ENCODE data around the gene PMPCA. TPM values are rescaled to one million over a fixed set of nuclear protein-coding genes. Genes with fewer than 3 reads are reported as not detected.

The PMPCA gene
- total RNA-seq, 1 donor from 2014 or later: 94.4 TPM

GRCh38 chr9:136437430-136437829 is 27.0 kb downstream of the PMPCA start:
- no peak overlapping the region for H2AFZ ChIP-seq (ENCODE audit: low read depth, low read length)
- peak overlapping the region; percentile 98 for H3K4me2 ChIP-seq (ENCODE audit: low read length)
- no peak for TF ChIP-seq CTCF (IDR thresholded peaks at IDR 0.05; ENCODE audit: insufficient read depth, low read depth, low read length)
- no peak for TF ChIP-seq EZH2 (IDR thresholded peaks at IDR 0.05; ENCODE audit: insufficient read depth, low read length)
- Mint-ChIP-seq H3K4me1 (ENCODE audit: low read depth, unreplicated experiment) (peaks cover 24% of the 10 kb centered on the region), H3K27ac (ENCODE audit: unreplicated experiment) (peak overlapping the region; percentile 55), H3K36me3 (ENCODE audit: low read depth, unreplicated experiment) (peaks cover 8% of the 10 kb centered on the region), H3K27me3 (ENCODE audit: low read depth, unreplicated experiment) (no peaks in the 10 kb centered on the region), H3K9me3 (ENCODE audit: unreplicated experiment) (no peaks in the 10 kb centered on the region), H3K4me3 (ENCODE audit: unreplicated experiment) (peak overlapping the region; percentile 89)
- H3K9ac ChIP-seq (ENCODE audit: low read length): peak overlapping the region; percentile 88
- no peak for FAIRE-seq
- H3K27ac ChIP-seq (ENCODE audit: low read depth, low read length): no peak overlapping the region
- H3K4me3 ChIP-seq (ENCODE audit: insufficient read depth, low read depth, low read length): peak overlapping the region; percentile 69
- H3K79me2 ChIP-seq (ENCODE audit: insufficient read depth, low read length): peaks cover 68% of the 10 kb centered on the region
- H3K9me3 ChIP-seq (ENCODE audit: insufficient read depth, low read depth, low read length): no peaks in the 10 kb centered on the region
- H3K27me3 ChIP-seq (ENCODE audit: insufficient read depth, low read length): no peaks in the 10 kb centered on the region
- peak; percentile 30 for DNase-seq (ENCODE audit: low read depth)
- peaks cover 33% of the 10 kb centered on the region for H3K4me1 ChIP-seq (ENCODE audit: insufficient read depth, low read length)
- peaks cover 8% of the 10 kb centered on the region for H3K36me3 ChIP-seq (ENCODE audit: insufficient read depth, low read length)
- peaks cover 78% of the 10 kb centered on the region for H4K20me1 ChIP-seq (ENCODE audit: insufficient read depth, low read length)

- peaks cover 8% of the 10 kb centered on the region for H3K36me3 Mint-ChIP-seq (ENCODE audit: low read depth, unreplicated experiment)
- H3K36me3 ChIP-seq (ENCODE audit: insufficient read depth, low read length): peaks cover 11% of the 10 kb centered on the region
- no peaks in the 10 kb centered on the region for H3K9me3 Mint-ChIP-seq (ENCODE audit: unreplicated experiment)
- peak; percentile 30 for DNase-seq (ENCODE audit: low read depth)
- H2AFZ ChIP-seq (ENCODE audit: low read depth, low read length): no peak overlapping the region
- no peaks in the 10 kb centered on the region for H3K9me3 ChIP-seq (ENCODE audit: insufficient read depth, low read depth, low read length)
- H3K4me2 ChIP-seq (ENCODE audit: low read length): peak overlapping the region; percentile 98
- H3K4me1 Mint-ChIP-seq (ENCODE audit: low read depth, unreplicated experiment): peaks cover 24% of the 10 kb centered on the region
- peak overlapping the region; percentile 69 for H3K4me3 ChIP-seq (ENCODE audit: insufficient read depth, low read depth, low read length)
- peak overlapping the region; percentile 88 for H3K9ac ChIP-seq (ENCODE audit: low read length)
- no peaks in the 10 kb centered on the region for H3K27me3 Mint-ChIP-seq (ENCODE audit: low read depth, unreplicated experiment)
- no peak for FAIRE-seq
- peaks cover 68% of the 10 kb centered on the region for H3K79me2 ChIP-seq (ENCODE audit: insufficient read depth, low read length)
- no peak overlapping the region for H3K27ac ChIP-seq (ENCODE audit: low read depth, low read length)
- H3K27me3 ChIP-seq (ENCODE audit: insufficient read depth, low read length): no peaks in the 10 kb centered on the region
- peaks cover 83% of the 10 kb centered on the region for H4K20me1 ChIP-seq (ENCODE audit: insufficient read depth, low read length)
- peak overlapping the region; percentile 89 for H3K4me3 Mint-ChIP-seq (ENCODE audit: unreplicated experiment)
- H3K4me1 ChIP-seq (ENCODE audit: insufficient read depth, low read length): peaks cover 38% of the 10 kb centered on the region
- TF ChIP-seq EZH2 (IDR thresholded peaks at IDR 0.05; ENCODE audit: insufficient read depth, low read length): no peak
- no peak for TF ChIP-seq CTCF (IDR thresholded peaks at IDR 0.05; ENCODE audit: insufficient read depth, low read depth, low read length)
- H3K27ac Mint-ChIP-seq (ENCODE audit: unreplicated experiment): peak overlapping the region; percentile 18
Observed at GRCh38 chr9:136437839-136438547, 27.5 kb downstream of the PMPCA start.

Measured in astrocyte (in vitro differentiated cells and primary cell).